ENCODE measurements around the gene KXD1.
"Not testable (repeated sequence)": the region's sequence is repeated elsewhere in the genome, so short reads cannot be mapped to it uniquely, and the experiment has no call there.

Gene KXD1

DNA sequence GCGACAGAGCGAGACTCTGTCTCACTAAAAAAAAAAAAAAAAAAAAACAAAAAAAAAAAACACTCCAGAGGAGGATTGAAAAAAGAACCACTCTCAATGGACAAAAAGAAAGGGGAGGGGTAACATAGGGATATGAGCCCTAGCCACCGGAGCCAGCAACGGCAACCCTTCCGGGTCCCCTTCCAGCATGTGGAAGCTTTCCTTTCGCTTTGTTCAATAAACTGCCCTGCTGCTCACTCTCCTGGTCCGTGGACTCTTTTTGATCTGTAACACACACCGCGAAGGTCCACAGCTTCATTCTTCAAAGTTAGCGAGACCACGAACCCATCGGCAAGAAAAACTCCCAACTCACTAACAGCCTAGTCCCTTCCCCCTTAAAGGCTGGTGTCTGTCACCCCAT is 29.9 kb downstream of the KXD1 start:
- DNase-seq, result no peak

DNA sequence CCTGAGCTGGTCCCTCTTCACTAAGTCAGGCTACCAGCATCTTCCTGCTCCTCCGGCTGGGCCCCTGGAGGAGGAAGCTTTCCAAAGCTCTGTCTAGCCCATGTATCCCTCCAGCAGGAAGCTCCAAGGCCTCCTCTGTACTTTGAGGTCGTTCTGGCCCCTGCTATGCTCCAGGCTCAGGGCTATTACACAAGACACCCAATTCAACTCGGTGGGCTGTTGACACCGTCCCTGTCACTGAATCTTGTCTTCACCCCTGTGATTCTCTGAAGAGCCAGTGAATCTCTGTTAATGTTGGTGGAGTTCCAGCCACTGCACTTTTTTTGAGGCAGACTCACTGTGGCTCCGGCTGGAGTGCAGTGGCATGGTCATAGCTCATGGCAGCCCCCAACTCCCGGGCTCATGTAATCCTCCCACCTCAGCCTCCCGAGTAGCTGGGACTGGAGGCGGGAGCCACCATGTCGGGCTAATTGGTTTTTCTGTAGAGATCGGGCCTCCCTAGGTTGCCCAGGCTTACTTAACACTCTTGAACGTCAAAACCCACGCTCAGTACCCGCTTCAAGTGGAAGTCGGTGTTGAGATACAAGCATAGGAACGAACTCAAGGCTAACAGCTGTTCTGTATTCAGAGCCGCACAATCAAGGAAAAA is 30.4 kb downstream of the KXD1 start:
- no peak for DNase-seq

DNA sequence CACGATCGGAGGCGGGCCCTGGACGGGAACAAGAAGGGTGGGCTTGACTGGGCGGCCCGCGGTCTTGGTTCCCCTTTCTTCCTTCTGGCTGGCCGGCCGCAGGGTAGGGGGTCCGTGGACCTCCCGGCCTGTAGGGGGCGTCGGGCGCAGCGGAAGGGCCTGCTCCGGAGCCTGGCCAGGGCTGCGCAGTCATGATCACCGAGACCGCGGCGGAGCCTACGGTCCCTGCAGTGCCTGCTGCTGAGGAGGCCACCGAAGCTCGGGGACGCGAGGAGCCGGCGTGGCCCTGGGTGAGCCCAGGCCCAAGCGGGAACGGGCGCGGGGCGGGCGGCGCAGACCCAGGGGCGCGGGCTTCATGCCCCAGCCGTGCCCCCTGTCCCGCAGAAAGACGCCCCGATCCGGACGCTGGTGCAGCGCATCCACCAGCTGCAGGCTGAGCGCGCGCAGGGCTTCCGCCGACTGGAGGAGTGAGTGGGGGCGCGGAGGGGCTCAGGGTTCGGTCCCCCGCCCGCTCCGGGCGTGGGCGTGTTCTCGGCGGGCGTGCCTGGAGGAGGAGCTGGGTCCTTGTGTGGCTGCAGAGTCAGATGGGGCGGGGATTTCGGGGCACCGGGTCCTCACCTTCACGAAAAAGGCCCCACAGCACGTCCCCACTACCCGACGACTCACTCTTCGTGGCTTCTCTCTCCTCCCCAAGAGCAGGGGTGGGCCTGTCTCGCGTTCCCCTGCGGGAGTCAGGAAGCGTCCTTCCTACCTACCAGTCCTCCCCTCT is 31.1 kb downstream of the KXD1 start, which contains the start of gene REX1BD:
REX1BD (plus strand) TSS at position 188 of the 769 bp plus-strand sequence; CDS start at position 192, 4 bp downstream.
- DNase-seq, result peak; percentile 70 to 88 (median 76)

DNA sequence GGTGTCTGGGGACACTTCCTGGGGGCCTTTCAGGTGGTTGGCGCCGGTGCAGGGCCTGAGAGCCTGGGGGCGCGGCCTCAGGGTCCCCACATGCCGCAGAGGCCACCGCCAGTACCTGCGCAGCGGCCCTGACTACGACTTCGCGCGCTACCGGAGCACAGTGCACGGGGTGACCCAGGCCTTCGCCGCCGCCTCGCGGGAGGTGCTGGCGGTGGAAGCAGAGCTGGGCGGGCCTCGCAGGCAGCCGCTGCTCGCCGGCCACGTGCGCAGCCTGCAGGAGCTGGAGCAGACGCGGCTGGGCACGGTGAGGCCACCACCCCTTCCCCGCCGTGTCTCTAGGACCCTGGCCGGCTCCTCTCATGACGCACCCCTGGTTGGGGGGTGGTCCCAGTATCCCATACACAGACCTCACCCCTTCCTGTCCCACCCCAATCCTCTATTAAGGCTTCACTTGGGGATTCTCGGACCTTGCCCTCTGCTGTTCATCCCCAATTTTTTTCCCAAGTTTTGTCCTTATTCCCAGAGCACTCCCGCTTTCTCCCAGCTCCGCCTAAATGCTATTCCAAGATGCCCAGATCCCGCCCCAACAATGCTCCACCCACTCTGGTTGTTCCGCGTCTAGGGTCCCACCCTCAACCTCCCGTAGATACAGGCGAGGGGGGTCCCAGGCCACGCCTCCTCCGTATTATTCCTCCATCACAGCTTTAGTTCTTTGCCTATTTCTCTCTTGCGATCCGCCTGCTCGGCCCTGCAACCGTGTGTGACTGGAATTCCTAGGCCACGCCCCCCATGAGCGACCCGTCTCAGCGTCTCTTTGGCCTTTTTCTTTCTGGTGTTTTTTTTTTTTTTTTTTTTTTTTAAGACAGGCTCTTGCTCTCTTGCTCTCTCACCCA is 32.0 kb downstream of the KXD1 start:
- peak in 3 of 4 experiments; percentile 61 to 74 (median 63) for DNase-seq

DNA sequence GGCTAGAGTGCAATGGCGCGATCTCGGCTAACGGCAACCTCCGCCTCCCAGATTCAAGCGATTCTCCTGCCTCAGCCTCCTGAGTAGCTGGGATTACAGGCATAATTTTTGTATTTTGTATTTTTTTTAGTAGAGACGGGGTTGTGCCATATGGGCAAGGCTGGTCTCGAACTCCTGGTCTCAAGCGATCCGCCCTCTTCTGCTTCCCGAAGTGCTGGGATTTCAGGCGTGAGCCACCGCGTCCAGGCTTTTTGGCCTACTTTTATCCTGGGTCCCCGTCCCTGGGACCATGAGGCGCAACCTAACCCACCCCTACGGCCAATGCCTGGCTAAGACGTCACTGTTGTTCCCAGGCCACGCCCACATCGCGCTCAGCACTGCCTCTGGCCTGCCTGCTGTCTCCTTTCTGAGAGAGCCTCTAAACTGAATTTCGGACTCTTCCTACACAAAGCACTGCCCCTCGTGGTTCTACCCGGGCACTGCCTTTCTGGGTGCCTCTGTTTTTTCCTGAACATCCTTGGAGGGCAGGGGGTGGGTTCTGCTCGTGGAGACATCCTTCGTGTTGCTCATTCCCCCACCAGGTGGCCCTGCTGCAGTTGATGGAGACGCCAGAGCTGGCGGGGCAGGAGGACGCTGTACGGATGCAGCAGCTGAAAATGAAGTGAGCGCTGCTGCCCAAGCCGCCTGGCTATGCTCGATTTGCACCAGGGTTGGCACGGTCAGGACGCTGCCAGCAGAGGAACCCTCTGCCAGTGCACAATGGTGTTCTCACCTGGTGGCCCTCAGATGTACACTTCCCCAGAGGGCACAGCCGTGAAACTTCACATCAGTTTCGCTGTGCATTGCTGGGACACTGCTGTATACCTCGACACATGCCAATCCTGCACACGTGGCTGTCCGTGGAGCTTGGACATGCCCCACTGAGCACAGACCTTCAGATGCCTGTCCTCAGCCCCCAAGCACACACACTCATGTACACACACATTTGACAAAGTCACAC is 32.9 kb downstream of the KXD1 start:
- no peak for DNase-seq

DNA sequence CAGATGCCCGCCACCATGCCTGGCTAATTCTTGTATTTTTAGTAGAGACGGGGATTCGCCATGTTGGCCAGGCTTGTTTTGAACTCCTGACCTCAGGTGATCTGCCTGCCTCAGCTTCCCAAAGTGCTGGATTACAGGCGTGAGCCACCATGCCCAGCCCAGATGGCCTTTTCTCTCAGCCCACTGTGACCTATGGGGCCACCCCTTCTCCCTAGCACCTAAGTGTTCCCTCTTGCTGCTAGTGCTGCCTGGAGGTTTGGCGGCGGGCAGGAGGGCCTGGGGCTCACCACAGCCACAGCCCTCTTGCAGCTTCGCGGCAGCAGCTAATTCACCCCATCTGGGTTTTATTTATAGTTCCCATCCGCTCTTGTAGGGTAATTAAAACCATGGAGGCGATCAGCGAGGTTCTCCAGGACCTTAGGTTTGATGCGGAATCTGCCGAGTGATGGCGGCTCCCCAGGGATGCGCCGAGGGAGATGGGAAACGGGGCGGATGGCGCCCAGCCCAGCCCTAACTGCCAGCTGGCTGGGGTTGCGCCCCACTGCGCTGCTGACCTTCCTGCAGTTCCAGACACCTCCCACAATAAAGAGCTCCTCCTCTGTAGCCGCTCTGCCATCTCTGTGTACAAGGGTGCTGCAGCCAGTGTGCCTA is 34.2 kb downstream of the KXD1 start:
- DNase-seq, result no peak

DNA sequence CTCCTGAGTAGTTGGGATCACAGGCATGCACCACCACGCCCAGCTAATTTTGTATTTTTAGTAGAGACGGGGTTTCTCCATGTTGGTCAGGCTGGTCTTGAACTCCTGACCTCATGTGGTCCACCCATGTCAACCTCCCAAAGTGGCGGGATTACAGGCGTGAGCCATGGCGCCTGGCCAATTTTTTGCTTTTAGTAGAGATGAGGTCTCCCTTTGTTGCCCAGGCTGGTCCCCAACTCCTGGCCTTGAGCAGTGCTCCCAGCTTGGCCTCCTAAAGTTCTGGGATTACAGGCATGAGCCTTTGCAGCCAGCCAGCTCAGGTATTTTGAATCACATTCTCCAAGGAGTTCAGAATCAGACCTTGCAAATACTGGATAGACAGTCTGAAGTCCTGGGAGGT is 35.1 kb downstream of the KXD1 start:
- DNase-seq, result not testable (repeated sequence)

DNA sequence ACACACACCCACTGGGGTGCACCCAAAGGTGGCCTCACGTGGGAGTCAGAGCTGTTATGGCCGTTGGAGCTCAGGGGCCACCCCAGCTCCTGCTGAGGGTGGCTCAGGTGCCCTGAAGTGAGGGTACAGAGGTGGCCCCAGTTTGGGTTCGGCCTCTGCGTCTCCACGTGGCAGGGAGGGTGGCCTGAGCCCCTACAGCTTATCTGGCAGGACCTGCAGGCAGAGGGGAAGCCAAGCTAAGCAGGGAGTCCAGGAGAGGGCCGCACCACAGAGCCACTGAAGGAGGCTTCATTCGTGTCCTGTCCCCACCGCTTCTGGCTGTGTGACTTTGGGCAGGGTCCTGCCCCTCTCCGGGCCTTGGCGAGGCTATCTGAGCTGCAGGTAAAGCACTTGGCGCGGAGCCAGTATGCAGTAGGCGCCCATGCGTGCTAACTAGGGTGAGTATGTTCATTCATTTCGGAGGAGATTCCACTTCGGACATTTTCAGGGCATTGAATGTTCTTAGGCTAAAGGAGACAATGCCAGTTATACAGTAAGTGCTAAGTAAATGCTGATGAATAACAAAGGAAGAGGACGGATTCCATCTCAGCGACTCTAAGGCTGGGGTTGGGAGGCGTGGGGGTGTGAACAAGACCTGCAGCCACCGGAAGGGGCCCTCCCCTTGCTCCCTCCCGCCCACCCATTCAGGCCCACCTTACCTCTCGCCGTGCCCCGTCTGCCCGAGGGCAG is 35.9 kb downstream of the KXD1 start:
- no peak for DNase-seq

DNA sequence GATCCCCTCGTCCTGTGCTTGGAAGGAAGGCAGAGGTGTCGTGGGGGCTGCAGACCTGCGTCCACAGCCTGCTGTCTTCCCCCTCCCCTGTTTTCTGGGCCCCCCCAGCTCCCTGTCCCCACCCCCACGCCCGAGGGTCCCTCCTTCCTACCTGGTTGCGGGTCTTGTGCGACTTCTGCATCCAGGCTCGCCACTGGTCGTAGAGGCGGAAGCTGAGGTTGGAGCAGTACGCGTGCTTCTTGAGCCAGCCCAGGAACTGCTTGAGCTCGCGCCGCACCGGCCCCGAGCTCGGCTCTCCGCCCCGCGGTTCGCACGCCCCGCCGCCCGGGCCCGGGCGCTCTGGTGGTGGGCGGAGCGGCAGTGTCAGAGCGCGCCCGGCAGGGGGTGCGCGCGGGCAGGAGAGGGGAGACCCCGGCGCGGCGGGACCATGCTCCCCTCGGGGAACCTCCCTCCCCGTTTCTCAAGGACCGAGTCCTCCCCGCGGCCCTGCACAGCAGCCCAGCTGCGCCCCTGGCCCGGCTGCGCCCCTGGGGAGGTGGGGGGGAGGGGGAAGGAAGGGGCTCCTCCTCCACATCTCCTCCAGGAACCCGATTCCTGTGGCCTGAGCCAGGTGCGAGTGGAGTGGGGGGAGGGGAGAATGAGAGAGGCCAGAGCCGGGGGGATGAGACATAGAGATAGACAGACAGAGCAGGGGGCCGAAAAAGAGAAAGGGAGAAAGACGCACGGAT is 36.6 kb downstream of the KXD1 start:
- peak; percentile 28 to 74 (median 50) for DNase-seq

DNA sequence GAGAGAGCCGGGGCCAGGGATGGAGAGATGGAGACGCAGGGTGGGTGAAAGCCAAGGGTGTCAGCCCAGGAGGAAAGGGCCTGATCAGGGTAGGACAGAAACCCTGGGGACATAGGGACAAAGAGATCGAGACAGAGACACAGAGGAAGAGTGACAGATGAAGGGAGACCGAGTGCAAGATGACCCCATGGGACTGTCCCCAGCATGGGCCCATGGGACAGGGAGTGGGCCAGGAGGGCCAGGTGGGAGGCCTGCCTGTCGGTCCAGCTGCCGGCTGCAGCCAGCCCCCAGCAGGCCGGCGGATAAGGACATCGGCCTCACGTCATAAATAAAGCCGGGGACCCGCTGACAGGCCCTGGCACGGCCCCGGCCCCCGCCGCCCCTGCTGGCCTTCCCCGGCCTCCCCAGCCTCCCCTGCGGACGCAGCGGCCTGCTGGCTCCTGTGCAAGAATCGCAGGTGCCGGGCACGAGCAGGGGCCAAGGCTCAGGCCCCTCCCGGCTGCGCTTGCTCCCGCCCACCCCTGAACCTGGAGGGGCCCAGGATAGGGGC is 37.2 kb downstream of the KXD1 start:
- no peak for DNase-seq

DNA sequence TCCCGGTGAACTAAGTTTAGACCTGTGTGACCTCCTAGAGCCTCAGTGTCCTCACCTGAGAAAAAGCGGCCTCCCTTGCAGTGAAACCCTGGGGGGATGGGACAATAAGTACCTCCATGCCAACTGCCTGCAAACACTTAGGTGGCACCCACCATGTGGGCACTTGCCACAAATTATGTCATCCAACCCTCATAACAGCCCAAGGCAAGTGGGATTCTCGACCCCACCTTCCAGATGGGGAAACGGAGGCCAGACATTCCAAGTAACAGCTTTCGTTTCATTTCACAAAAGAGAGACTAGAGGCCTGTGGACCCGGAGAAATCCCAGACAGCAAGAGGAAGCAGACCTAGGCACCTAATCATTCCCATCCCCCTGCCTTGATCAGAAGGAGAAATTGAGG is 37.8 kb downstream of the KXD1 start:
- DNase-seq, result no peak

DNA sequence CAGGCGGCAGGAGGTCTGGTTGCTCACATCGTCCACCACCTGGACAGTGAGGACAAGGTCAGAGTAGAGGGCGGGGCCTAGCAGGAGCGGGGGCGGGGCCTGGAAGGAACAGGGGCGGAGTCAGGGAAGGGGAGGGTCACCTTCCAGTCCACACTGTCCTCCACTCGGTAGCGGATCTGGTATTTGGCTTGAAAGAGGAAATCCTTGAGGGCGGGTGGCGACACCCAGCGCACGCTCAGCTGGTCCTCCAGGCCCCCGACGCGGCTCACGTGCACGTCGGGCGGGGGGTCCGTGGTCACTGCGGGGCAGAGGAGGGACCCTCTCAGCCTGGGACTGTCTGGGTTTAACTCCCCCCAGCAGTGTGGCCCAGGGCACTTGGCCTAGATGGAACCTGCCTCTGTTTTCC is 39.1 kb downstream of the KXD1 start:
- no peak for DNase-seq

DNA sequence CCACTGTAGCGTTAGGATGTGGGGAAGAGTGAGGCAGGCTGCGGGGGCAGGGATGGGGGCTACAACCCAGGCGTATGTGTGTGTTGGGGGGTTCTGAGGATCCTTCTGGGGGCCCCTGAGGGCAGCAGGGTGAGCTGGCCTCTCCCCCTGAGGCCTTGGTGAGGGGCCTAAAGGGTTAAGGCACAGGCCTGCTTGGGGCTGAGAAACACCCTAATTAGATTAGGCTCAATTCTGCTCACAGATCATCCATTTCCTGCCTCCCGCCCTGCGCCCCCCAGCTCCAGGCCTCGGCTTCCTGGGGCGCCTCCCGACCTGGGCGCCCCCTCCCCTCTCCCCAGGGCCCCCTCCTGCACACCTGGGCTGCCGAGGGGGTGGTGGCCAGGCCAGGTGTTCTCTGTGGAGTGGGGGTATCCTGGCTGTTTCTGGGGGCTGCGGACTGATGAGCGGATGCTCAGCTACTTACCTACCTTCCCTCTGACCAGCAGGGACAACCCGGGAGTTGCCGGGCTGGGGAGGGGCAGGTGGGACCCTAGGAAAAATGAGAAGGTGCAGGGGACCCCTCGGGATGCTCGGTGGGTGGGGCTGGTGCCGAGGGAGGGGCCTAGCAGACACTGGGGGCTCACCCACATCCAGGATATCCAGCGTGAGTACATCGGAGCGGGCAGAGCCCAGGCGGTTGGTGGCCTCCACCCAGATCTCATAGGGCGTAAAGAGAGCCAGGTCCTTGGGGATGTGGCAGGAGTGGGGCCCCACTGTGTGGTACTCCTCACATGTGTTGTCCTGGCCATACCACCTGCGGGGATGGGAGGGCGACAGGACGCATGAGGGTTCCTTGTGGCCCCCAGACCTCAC is 40.4 kb downstream of the KXD1 start:
- no peak for DNase-seq

DNA sequence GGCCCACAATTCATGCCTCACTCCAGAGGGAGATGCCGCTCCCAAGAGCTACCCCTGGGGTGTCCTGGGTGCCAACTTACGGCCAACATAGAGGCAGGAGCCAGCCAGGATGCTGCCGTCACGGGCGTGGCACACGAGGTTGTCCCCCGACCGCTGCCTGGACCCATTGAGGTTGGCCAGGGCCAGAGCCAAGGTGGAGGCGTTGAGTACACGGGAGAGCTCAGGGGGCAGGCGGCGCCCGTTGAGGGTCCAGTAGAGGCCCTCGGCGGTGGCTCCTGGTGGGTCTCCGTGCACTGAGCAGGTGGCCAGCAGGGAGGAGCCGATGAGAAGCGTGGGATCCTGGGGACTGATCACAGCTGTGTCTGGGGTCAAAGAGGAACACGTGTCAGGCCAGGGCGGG is 41.8 kb downstream of the KXD1 start:
- no peak for DNase-seq

DNA sequence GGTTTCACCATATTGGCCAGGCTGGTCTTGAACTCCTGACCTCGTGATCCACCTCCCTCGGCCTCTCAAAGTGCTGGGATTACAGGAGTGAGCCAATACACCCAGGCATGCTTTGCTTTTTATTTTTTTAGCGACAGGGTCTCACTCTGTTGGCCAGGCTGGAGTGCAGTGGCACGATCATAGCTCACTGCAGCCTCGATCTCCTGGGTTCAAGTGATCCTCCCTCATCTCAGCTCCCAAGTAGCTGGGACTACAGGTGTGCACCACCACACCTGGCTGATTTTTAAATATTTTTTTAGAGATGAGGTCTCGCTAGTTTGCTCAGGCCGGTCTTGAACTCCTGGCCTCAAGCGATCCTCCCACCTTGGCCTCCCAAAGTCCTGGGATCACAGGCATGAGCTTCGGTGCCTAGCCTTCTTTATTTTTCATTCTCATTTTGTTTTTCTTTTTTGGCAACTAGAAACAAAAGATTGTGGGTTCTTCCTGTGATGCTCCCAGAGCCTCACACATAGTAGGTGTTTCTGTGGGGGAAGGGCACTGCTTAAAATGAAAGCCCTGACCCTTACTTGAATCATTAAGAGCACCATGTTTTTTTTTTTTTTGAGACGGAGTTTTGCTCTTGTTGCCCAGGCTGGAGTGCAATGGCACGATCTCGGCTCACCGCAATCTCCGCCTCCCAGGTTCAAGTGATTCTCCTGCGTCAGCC is 43.2 kb downstream of the KXD1 start:
- DNase-seq, result not testable (repeated sequence)

DNA sequence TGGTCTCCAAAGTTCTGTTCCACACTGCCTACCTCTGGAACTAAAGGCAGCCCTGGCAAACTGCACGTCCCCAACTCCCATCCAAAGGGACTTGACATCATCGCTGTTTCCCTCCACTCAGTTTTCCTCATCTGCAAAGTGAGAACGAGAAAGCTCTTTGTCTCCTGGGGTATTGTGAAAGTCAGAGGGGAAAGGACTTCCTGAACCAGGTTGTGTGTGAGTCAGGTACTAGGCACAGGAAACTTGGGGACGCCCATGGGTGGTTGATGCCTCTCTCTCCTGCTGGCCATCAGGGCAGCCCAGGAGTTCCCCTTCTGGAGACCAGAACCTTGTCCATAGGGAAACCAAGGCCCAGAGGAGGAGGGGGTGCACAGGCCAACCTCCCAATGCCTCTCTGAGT is 44.2 kb downstream of the KXD1 start:
- DNase-seq, result no peak

DNA sequence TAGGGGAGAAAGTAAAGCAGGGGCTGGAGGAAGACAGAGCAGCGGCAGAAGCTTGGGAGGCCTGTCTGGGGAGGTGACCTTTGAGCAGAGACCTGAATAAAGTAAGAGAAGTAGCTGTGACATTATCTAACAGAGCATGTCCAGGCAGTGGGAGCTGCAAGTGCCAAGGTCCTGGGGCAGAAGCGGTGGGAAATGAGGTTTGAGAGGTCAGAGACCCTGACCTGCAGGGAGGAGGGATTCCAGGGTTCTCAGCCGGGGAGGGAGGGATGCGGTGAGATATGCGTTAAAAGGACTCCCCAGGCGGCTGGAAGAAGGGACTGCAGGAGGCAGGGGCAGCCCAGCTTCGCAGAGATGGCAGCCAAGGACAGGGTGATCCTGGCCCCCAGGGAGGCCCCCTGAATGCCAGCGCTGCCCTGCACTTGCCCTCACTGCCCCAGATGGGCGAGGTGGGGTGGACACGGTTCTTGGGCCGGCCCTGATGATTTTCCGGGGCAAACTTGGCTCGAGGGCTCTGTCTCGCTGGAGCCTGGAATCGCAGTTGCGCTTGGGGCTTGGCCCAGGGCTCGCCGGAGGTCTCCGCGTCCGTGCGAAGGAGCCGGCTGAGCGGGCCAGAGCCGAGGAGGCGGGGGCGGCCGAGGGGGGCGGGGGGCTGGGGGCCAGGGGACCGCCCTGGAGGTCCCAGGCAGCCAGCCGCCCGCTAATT is 45.7 kb downstream of the KXD1 start:
- DNase-seq, result no peak

Measured in activated naive CD4-positive, alpha-beta T cell (primary cell).